HG03521 (cell line): ENCODE measurements around the gene TPM2.

Source experiments
- ATAC-seq: cut with Tn5 transposase; IDR thresholded peaks from one replicate; pipeline ENCODE4 v1.9.1; 2021; ENCODE audit warnings: mild to moderate bottlenecking, moderate library complexity; ENCODE audit not compliant: unreplicated experiment

The TPM2 gene

GRCh38 chr9:35679766-35680330 lies 9.9 kb downstream of the TPM2 start:
- no peak for ATAC-seq

- ATAC-seq, result no peak
Measured at GRCh38 chr9:35679091-35679490, 10.6 kb downstream of the TPM2 start.

GRCh38 chr9:35675732-35676392 lies 13.9 kb downstream of the TPM2 start:
- ATAC-seq, result no peak

- ATAC-seq, result no peak
Measured at GRCh38 chr9:35675204-35675603, 14.5 kb downstream of the TPM2 start.

GRCh38 chr9:35674025-35674361 lies 15.7 kb downstream of the TPM2 start:
- no peak for ATAC-seq

- no peak for ATAC-seq
Measured at GRCh38 chr9:35673132-35674024, 16.3 kb downstream of the TPM2 start, which contains the start of gene CA9. TSS of gene CA9 (plus strand) at chr9:35673928. CDS start at chr9:35673960, 32 bp downstream.

GRCh38 chr9:35669331-35670145 lies 20.2 kb downstream of the TPM2 start:
- no peak for ATAC-seq

- no peak for ATAC-seq
Measured at GRCh38 chr9:35667939-35668338, 21.8 kb downstream of the TPM2 start.

- ATAC-seq, result no peak
Measured at GRCh38 chr9:35666549-35666948, 23.2 kb downstream of the TPM2 start.

GRCh38 chr9:35666045-35666444 lies 23.7 kb downstream of the TPM2 start:
- ATAC-seq, result no peak

- no peak for ATAC-seq
Measured at GRCh38 chr9:35665471-35665818, 24.3 kb downstream of the TPM2 start.

GRCh38 chr9:35664531-35665470 lies 24.9 kb downstream of the TPM2 start, which contains the start of gene ARHGEF39:
TSS of gene ARHGEF39 (minus strand) at chr9:35665195. CDS start at chr9:35665169, 26 bp downstream.
- peak; percentile 60 for ATAC-seq

GRCh38 chr9:35662437-35662836 lies 27.3 kb downstream of the TPM2 start:
- ATAC-seq, result no peak

- ATAC-seq, result no peak
Measured at GRCh38 chr9:35661756-35662350, 27.9 kb downstream of the TPM2 start.

GRCh38 chr9:35660966-35661415 lies 28.7 kb downstream of the TPM2 start:
- ATAC-seq, result no peak

GRCh38 chr9:35659340-35659739 lies 30.4 kb downstream of the TPM2 start:
- no peak for ATAC-seq

GRCh38 chr9:35658968-35659220 lies 30.8 kb downstream of the TPM2 start:
- no peak for ATAC-seq

- peak; percentile 71 for ATAC-seq
Measured at GRCh38 chr9:35658137-35658967, 31.4 kb downstream of the TPM2 start, which contains the start of gene CCDC107. TSS of gene CCDC107 (plus strand) at chr9:35658292. CDS start at chr9:35658380, 88 bp downstream.
